Ecto neural progenitor cell (in vitro differentiated cells): ENCODE measurements around the gene FHIT.
A peak's percentile ranks its signal among the peaks of the same experiment; 100 is the strongest.

ENCODE experiments used
- DNase-seq: peaks from one replicate; pipeline ENCODE4 v3.0.0-alpha.2; 2018; ENCODE audit warnings: low spot score

FHIT gene

DNA sequence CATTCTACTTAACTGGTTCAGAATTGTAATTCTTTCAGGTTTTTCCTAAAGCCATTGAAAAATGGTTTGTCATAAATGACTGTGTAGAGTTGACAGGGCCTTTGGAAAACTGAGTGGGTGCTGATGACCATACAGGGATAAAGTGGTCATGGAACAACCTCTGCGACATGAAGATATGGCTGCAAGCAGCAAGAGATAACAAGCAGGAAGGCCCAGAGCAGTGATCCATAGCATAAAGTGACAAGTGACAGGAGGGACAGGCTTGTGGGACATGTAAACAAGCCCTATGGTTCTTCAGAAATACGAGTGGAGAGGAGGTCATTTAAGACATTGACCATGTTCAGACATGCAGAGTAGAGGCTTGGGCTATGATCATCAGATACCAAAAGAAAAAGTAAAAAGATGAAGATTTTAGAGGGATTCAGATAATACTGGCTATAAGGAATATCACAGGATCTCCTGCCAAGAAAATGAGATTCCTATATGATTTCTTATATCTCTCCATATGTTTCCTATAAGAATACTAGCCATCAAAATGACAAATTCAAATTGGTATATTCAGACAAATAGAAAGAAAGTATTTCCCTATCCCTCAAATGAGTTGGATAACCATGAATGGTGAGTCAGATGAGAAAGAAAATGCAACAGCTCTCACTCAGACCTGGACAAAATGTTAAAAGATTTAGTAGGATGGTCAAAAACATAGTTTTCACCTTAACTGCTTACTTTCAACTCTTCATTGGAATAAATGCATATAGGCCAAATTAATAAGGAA, 1373.8 kb downstream of the FHIT start:
- no peak for DNase-seq

DNA sequence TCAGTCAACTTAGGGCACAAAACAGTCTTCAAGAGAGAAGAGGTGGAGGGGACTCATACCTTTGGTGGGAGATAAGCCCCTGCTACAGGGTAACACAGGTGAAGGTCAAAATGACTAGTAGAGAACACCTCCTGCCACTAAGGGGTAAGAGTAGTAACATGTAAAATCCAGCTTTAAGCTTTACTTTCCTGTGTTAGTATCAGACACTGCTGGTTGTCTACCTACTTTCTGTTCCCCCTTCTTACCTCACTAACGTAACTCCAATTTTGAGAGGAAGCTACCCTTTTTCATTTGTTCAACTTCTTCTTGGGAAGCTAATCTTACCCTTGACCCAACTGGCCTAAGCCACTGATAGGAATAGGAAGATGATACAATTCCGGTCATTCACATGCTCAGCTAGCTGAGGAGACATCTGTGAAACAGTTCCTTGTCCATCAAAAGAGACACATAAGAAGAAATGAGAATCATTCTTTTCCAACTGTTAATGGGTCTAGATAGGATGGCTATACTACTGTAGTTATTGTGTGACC, 1374.7 kb downstream of the FHIT start:
- no peak for DNase-seq

DNA sequence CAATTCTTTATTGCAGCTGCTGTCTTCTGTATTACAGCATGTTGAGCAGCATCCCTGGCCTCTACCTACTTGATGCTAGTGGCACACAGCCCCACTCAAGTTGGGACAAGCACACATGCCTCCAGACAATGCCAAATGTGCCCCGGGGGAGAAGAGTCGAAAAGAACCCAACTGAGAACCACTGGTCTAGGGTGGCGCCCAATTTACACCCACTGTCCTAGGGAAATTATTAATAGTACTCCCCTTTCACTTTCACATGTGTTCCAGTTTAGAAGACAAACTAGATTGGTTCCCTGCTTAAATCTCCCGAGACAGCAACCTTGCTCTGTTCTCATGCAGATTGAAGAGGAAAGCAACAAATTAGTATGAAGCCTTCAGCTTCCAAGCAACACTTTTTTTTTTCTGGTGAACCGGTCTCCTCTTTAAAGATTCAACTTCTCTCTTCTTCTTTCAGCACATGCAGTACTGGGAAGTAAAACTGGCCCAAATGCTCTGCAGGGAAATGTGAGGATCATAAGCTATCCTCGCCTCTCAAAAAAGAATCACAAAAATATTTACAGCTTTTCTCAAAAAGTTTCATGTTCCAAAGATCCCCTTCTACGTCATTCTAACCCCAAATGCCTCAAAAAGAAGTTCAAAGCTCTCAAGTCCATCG, 1377.5 kb downstream of the FHIT start:
- no peak for DNase-seq

DNA sequence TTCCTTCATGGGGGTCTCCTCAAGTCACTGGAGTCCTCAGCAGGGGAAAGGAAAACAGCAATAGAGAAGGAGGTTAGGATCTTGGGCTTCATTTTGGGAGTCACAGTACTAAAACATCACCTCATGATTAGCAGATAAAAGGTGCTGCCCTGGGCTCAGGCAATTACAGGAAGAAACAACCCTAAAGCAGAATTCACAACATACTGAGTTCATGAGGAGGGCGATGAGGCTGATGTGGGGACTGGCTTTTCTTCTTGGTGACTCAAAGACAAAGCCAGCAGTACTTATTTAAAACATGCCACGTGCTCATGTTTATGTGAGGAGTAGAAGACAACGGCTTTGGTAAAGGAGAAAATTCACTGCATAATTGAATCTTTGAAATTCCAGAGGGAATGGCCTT, 1379.1 kb downstream of the FHIT start:
- no peak for DNase-seq

DNA sequence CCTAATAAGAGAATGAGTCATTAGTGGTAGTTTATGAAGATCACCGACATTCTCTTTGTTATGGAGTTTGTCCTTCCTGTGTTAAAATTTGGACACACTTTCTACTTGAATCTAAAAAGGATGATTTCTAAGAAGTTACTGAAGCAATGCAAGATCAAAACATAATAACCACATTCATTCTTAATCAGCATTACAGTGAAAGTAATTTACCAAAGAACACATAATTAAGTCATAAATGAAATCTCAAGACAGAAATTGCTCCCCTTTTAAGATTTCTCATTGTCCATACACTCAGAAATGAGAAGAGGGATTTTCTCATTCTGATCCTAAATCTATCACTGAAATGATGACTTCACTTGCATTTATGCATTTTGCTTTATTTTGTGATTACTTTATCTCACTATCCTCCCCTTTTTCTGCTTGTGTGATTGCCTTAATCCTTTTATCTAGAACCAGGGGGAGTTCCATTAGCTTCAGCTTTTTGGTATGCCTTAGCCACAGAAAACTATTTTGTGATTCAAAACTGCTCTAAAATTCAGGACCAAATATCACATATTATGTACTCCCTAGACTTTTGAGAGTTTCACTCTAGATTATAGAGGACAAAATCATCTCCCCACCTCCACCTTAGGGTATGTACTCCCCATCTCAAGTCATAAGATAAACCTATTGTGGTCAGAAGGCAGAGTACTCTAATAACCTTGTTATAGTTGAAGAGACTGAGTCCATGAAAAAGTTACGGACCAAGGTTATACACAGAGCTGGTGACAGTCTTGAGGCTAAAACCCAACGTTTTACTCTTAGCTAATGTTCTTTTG, 1383.9 kb downstream of the FHIT start:
- no peak for DNase-seq

DNA sequence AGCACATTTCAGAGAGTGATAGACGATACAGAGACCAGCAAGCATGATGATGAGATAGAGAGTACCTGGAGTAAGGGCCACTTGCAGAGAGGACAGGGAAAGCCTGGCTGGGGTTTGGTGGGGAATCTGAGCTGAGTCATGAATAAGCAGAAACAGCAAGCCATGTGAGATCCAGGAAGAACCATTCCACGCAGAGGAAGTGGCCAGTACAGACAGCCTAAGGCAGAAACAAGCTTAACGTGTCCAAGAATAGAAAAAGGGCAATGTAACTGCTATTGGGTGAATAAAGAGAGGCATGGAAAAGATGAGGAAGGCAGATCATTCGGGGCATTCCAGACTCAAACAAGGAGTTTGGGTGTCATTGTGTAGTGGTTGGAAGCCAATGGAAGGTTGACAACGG, 1385.2 kb downstream of the FHIT start:
- DNase-seq, result no peak

DNA sequence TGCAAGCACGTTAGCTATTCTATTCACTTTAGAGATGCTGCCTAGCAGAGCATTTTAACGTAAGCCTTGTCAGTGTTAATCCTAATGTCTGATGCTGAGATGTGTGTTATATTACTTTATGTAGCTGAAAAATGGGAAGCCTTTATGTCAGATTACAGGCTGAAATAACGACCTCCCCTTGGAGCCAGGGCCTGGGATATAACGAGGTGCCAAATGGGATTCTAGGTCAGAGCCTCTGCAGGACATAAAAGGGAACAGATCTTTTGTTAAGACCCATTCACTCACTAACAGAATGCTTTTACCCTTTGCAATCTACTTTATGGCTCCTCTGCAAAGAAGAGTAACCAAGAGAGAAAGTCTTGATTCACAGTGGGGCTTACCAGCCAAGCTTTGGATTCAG, 1385.9 kb downstream of the FHIT start:
- DNase-seq, result no peak

DNA sequence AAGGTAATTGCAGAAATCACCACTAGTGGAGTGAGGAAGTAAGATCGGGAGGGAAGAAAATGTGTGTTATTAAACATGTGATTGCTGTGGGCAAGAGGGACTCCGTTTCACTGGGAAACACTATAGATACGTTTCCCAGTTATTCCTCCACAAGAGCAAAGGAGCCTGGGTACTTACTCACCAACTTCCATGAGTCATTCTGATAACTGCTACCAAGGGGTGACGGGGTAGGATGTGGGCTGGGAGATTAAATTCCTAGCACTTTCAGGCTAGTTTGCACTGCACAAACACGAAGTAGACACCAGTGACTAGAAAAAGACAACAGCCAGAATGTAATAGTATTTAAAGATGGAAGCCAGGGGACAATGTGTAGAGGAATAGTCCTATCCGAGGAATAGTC, 1388.6 kb downstream of the FHIT start:
- DNase-seq, result no peak

DNA sequence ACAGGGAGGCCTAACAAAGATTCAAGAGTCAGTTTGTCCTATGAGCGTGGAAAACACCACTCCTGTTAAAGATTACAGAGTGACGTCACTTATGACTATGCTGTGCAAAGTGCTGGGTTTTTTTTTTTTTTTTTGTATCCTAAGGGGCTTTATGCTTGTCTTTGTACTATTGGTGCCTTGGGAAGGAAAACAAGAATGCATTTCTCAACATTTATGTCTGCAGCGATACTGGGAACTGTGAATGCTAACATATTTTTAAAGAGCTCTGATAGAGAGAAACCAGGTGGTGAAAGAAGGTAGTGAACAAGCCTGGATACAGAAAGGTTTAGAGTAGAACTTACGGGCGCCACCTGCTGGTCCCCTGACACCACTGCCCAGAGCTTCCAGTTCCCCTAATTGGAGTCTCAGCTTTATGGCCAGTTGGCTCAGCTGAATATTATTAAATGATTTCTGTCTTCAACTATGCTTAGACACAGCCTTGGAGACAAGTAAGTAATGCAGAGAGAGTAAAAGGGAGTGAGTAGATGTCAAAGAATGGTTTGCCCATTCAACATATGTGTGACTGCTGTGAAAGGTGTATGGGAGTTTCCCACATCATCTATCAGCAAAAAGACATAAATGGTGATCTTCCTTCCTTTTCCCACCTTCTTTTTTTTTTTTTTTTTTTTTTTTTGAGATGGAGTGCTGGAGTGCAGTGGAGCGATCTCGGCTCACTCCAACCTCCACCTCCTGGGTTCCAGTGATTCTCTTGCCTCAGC, 1393.5 kb downstream of the FHIT start:
- peak; percentile 72 for DNase-seq

DNA sequence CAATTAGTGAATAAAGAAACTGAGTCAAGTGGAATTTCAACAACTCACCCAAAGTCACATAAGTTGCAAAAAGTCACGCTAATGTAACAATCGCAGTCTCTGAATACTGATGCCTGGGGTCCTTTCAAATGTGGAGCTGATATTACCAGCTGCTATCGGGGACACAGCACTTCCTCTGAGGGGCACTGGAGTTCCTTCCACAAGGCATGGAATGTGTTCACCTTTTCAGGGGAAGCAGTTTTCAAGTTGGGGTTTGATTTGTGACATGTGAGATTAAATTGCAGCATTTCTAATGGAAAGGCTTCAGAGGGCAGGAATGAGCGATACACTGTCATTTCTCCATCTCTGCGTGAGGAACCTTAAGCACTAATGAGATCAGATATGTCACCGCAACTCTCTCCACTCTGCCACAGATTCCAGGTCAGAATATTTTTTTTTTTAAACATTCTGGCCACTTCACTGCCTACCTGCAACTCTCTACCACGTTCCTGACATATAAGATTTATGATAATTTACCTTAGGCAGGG, 1394.3 kb downstream of the FHIT start:
- DNase-seq, result no peak

DNA sequence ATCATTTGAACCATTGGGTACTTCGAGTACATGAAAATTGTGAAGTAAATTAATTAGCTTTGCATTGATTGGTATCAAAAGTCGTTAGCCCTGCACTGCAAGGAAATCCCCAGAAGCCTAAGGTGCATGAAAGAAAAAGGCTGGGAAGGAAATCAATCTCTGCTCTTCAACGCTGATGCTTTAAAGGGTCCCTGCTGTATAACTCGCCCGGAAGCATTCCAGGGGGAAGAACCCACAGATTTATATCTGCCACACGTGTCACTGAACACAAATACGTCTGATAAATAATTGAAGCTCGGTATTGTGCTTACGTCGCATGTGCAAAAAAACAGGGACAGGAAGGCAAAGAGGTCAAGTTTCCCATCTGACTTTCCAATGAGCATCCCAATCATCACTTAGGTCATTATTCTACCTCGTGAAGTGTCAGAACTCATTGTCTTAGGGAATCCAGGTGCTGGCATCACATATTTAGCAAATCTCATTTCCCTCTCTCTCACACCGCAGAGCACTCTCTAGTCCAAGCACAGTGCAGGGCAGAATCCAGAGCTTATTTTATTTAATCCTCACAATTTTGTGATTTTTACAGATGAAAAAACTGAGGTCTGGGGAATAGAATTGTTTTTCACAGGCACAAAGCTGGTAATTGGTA, 1397.1 kb downstream of the FHIT start:
- DNase-seq, result no peak

DNA sequence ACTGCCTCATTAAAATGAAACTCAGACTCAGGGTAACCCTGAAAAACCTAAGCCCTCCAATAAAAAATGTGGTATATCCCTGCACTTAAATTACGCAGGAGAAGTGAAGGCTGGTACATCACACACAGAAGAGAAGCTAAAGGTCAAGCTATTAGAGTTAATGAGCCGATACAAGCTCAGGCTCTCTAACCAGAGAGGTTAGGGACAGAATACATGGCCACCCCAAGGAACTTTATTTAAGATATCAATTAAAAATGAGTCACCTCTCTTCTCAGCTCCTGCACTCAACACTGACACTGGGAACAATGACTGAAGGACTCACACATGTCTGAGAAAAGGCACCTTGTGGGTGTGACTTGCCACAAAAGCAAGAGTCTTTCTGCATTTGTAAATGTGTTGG, 1400.8 kb downstream of the FHIT start:
- no peak for DNase-seq

DNA sequence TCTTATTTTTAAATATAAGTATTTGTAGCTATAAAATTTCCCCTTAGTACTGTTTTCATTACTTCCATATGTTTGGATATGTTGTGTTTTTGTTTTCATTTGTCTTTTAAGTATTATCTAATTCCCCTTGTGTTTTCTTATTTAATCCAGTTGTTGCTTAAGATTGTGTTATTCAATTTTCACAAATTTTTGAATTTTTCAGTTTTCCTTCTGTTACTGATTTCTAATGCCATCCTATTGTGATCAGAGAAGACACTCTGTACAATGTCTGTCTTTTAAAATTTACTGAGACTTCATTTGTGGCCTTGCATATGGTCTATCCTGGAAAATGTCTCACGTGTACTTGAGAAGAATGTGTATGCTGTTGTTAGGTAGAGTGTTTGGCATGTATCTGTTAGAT, 1405.9 kb downstream of the FHIT start:
- DNase-seq, result no peak

DNA sequence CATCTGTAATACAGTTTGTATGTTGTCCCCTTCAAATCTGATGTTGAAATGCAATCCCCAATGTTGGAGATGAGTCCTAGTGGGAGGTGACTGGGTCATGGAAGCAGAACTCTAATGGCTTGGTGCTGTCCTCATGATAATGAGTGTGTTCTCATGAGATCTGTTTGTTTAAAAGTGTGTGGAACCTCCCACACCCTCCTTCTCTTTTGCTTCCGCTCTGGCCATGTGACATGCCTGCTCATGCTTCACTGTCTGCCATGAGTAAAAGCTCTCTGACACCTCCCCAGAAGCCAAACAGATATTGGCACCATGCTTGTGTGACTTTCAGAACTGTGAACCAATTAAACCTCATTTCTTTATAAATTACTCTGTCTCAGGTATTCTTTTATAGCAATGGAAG, 1407.4 kb downstream of the FHIT start:
- DNase-seq, result no peak

DNA sequence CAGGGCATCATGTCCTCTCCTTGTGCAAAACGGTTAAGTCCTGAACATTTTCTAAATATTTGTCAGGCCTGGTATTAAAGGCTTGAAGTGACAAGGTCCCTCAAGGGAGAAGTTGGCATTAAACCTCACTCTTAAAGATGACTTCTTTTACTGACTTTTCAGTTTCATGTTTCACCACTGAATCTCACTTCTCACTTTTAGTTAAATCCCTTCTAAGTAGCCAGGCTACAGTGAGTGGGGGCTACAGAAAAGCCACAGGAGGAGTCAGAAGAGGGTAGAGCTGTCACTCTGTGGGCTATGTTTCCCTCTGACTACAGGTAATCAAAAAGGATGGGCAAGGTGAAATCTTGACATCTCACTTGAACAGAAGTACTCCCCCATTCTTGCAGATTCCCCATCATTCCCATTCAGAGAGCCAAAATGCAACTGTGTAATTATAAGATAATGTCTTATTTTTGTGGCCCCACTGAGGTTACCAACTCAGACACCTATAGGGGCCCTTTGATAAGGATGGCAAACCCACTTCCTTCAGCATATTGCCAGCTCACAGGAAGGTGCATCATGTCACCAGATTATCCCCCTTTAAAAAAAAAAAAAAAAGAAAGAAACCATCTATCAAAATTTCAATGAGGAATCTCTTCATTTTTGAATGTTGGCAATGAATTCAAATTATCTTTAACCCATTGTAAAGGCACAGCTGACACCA, 1411.3 kb downstream of the FHIT start:
- no peak for DNase-seq

DNA sequence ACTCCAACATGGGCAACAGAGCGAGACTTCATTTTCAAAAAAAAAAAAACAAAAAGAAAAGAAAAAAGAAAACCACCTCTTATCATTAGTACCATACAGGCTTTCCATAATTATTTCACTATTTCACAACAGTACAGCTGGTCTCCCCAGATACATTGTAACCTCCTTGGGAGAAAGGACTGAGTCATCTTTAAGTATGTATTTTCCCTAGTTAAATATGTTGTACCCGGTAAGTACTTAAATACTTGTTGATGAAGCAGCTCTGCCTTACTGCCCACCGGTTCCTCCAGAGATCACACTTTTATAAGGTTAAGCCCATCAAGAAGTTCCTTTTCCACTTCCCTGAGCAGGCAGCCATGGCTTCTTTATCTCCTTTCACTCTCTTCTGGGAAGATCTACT, 1412.0 kb downstream of the FHIT start:
- DNase-seq, result no peak

DNA sequence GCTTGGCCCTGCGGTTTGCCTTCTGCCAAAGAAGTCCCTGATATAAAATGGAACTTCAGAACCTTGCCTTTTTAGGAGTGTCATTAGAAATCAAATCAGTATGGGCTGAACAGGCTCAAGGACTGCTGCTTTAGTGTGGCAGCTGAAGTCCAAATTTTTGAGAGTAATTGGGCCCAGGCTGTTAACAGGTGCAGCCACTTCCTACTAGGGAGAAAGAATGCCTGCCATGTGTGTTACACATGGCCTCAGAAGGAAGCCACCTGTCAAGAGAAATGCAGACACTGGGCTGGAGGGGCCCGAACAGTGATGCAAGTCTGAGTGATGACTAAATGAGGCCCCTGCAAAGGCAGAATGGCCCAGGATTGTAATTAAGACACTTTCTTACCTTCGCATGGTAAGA, 1414.7 kb downstream of the FHIT start:
- DNase-seq, result no peak

DNA sequence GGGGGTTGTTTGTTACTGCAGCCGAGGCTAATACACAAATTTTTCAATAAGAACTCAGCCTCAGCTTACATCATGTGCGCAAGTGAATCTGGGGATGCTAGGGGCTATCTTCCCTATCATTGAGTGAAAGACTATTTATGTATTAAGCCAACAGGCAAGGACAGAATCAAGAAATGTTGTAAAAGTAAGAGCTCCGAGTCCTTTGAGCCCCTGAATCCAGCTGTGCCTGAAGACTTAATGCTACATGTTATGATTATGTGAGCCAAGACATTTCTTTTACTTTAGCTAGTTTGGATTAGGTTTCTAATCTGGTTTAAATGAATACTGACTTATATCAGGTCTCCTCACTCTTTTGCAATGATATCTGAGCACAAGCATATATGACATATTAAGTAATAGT, 1418.5 kb downstream of the FHIT start:
- no peak for DNase-seq

DNA sequence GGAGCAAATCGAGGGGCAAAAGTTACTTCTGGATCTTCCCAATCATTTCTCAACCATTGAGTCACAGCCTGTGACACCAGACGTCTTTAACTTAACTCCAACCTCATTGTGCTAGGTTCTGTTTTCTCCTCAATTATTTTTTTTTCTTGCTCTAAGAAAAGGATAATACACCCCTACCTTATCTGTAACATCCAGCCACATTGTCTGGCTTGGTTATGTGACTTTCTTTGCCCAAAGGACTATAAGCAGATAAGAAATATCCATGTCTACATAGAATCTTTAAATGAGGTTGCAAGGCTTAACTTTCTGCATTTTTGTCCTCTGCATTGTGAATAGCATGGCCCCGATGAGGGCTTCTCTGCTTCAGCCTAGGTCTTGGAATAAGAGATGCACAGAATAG, 1419.0 kb downstream of the FHIT start:
- DNase-seq, result no peak

DNA sequence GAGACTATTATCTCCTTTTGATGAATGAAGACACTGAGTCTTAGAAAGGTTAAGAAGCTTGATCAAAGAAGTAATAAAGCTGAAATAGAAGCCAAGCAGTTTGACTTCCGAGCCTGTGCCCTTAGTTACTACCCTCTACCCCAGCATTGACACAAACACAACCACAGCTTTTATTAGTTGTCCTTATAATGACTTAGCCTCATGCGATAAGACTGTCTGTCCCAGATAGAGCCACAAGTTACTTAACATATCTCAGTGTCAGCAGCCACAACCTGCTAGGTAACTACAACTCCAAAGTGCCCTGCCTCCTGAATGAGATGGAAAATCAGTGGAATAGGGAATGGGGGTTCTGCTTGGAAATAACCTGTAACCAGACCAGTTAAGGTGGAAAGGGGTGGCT, 1419.9 kb downstream of the FHIT start:
- no peak for DNase-seq

DNA sequence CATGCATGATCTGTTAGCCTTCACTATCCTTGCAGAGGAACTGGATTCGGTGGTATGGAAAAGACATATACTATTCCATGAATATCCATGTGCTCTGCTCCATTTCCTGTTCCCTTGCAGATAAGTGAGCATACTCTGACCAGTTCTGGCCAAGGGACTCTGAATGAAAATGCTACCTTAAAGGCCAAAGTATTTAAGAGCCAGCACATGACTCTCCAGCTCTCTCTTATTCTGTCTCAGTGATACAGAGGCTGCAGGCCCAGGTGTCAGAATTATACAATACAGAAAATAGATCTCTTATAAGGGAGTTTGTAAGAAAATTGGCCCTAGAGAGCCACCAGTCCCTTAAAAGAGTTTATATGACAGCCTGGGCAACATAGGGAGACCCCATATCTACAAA, 1421.7 kb downstream of the FHIT start:
- no peak for DNase-seq
